Measurements from ENCODE around the gene FAM163B.
"Not testable (repeated sequence)": the region's sequence is repeated elsewhere in the genome, so short reads cannot be mapped to it uniquely, and the experiment has no call there.

FAM163B gene

DNA sequence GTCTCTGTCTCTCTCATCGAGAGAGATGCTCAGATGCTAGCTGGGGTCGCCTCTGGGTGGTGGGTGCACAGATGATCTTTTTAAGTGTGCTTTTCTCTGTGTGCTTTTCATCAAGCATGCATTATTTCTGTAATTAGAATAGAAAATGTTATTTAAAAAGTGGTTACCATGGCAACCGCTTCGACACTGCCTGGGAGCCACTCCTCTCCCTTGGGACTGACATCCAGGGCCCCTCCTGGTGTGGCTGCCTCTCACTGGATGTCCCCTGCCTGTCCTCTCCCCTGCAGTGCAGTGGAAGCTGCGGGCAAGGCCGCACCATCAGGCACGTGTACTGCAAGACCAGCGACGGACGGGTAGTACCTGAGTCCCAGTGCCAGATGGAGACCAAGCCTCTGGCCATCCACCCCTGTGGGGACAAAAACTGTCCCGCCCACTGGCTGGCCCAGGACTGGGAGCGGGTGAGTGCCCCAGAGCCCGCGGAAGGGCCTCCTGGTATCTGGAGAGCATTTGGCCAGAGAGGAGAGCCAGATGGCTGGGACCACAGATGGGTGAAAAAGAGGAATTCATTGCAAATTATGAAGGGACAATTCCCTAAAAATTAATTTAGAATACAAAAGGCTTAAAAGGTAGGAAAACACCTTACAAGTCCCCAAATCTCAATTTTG is 39.9 kb downstream of the FAM163B start:
- no peak for DNase-seq (ENCODE audit: low read depth in 2 of 2)

DNA sequence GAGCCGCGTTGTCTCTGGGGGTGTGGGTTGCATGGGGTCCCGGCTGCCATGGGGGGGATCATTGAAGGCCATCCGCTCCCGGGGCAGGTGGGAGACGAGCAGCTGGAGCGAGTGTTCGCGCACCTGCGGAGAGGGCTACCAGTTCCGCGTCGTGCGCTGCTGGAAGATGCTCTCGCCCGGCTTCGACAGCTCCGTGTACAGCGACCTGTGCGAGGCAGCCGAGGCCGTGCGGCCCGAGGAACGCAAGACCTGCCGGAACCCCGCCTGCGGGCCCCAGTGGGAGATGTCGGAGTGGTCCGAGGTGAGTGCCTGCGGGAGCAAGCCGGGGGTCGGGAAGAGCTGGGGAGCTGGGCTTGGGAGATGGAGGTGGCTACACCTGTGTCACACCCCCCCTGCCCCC is 41.0 kb downstream of the FAM163B start:
- DNase-seq (ENCODE audit: low read depth in 2 of 2) = no peak

DNA sequence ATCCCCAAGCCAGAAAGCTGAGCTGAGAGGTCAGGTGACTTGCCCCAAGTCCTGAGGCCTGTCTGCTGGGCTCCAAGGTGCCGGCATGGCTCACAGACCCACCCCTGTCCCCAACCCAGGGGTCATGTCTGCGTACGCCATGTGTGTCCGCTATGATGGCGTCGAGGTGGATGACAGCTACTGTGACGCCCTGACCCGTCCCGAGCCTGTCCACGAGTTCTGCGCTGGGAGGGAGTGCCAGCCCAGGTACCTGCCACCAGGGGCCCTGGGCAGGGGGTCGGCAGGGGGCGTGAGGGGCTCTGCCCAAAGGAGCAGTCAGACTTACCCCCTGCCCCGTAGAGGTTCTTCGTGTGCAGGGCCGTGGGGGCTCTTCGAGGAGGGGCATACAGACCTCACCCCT is 42.4 kb downstream of the FAM163B start:
- no peak for DNase-seq (ENCODE audit: low read depth in 2 of 2)

DNA sequence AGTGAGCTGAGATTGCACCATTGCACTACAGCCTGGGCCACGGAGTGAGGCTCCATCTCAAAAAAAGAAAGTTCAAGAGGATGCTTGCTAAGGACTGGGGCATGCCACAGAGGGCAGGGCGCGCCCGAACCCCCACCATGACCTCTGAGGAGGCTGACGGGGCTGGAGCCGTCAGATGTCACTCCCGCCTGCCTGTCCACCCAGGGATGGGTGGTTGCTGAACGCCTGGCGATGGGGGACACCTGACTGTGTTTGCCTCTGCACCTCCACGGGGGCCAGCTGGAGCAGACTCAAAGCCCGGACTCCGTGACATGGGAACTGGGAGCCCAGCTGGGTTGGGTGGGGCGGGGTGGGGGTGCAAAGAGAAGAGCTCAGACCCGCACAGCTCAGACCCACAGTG is 42.8 kb downstream of the FAM163B start:
- DNase-seq (ENCODE audit: low read depth in 2 of 2) = no peak

DNA sequence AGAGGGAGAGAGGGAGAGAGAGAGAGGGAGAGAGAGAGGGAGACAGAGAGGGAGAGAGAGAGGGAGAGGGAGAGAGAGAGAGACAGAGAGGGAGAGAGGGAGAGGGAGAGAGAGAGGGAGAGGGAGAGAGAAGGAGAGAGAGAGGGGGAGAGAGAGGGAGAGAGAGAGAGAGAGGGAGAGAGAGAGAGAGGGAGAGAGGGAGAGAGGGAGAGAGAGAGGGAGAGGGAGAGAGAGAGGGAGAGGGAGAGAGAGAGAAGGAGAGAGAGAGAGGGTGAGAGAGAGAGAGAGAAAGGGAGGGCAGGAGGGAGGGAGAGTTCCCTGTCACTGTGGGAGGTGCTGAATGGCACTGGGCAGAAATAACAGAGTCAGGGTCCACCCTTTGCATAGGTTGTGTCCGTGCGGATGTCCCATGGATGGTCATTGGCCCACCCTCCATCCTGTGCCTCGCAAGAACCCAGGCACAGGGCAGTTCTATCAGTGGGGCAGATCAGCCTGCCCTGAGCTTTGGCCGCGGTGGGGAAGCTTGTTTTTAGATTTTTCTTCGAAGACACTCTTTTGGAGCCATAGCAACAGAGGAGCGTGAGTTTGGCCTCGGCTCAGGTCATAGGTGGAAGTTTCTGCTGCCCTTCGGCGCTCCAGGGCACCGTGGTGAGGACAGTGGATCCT is 44.6 kb downstream of the FAM163B start:
- DNase-seq (ENCODE audit: low read depth in 2 of 2) = no peak

DNA sequence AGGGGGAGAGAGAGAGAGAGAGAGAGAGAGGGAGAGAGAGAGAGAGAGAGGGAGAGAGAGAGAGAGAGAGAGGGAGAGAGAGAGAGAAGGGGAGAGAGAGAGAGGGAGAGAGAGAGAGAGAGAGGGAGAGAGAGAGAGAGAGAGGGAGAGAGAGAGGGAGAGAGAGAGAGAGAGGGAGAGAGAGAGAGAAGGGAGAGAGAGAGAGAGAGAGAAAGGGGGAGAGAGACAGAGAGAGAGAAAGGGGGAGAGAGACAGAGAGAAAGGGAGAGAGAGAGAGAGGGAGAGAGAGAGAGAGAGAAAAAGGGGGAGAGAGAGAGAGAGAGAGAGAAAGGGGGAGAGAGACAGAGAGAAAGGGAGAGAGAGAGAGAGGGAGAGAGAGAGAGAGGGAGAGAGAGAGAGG is 45.4 kb downstream of the FAM163B start:
- not testable (repeated sequence) for DNase-seq (ENCODE audit: low read depth in 2 of 2)

DNA sequence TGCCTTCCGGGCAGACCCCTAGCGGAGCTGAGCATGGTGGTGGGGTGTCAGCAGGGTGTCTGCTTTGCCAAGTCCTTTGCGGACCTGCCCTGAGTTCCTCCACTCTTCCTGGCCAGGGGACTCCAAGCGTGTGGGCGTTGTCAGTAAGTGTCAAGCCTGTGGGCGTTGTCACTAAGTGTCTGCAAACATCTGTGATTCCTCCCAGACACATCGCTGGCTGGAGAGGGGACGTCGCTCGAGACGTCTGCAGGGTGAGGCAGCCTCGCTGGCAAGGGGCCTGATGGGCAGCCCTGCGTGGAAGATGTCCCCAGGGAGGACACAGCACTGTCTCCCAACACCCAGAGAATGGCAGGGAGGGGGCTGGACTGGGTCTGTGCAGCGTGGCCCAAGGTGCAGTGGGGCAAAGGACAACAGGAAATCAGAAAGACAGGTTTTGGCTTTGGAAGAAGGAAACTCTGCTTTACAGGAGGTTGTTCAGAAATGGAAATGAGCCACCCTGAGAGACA is 45.8 kb downstream of the FAM163B start:
- no peak for DNase-seq (ENCODE audit: low read depth in 2 of 2)

DNA sequence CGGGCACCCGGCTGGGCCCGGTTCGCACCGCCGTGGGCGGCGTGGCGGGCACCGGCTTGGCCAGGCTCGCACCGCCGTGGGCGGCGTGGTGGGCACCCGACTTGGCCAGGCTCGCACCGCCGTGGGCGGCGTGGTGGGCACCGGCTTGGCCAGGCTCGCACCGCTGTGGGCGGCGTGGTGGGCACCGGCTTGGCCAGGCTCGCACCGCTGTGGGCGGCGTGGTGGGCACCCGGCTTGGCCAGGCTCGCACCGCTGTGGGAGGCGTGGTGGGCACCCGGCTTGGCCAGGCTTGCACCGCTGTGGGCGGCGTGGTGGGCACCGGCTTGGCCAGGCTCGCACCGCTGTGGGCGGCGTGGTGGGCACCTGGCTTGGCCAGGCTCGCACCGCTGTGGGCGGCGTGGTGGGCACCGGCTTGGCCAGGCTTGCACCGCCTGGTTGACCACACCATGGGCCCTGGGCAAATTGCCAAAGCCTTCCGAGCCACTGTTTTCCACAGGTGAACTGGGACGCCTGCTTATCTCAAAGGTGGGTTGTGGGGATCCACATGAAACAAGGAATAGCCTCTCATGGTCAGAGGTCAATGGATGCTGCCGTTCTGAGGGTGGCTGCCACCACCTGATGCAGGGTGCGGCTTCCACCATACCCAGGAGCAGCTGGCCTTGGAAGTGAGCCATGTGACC is 46.4 kb downstream of the FAM163B start:
- DNase-seq (ENCODE audit: low read depth in 2 of 2) = no peak

DNA sequence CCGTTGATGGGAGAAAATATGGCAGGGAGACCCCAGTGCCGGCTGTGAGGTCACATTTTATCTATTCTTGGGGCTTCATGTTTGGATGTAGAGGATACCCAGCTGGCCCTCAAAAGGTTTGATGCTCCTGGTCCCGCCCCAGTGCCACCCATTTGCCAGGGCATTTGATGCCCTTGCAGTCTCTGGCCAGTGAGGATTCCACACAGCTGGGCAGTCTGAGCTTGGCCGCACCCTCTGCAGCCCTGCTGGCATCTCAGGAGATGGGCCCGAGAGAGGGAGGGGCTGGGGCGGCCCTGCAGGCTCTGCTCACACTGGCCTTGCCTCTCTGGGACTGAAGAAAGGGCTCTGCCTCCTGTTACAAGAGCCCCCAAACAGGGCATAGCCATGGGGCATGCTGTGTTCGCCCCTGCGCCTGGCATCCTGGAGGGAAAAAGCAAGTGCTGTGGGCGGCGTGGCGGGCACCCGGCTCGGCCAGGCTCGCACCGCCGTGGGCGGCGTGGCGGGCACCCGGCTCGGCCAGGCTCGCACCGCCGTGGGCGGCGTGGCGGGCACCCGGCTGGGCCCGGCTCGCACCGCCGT is 47.1 kb downstream of the FAM163B start:
- DNase-seq (ENCODE audit: low read depth in 2 of 2) = no peak

DNA sequence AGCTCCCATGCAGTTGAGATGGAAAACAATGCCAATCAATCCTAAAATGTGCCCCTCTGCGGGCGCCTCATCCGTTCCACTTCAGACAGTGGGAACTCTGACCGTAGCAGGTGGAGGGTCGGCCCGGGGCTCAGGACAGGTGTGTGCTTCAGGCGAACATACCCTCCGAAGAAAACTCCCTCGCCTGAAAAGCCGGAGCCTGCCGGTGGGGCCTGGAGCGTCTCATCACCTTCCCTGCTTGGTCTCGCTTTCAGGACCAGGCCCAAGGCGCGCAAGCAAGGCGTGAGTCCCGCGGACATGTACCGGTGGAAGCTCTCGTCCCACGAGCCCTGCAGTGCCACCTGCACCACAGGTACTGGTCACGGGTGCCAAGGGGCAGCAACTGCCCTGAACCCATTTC is 48.2 kb downstream of the FAM163B start:
- DNase-seq (ENCODE audit: low read depth in 2 of 2) = no peak

DNA sequence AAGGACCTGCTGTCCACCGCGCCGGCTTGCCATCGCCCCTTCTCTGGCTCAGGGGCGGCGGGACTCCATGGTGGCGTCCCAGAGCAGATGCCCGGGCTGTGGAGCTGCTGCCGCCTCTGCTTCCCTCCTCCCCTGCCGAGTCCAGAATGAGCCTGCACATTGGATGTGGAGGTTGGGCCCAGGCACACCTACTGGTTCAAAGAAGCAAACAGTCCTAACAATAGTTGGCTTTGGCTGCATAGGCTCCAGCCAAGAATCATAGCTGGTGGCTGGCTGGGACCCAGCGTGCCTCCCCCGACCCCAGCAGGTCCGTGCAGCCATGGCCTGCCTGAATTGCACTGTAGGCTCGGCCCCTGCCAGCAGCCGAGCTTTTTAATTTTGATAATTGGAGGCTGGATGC is 48.9 kb downstream of the FAM163B start:
- no peak for DNase-seq (ENCODE audit: low read depth in 2 of 2)

DNA sequence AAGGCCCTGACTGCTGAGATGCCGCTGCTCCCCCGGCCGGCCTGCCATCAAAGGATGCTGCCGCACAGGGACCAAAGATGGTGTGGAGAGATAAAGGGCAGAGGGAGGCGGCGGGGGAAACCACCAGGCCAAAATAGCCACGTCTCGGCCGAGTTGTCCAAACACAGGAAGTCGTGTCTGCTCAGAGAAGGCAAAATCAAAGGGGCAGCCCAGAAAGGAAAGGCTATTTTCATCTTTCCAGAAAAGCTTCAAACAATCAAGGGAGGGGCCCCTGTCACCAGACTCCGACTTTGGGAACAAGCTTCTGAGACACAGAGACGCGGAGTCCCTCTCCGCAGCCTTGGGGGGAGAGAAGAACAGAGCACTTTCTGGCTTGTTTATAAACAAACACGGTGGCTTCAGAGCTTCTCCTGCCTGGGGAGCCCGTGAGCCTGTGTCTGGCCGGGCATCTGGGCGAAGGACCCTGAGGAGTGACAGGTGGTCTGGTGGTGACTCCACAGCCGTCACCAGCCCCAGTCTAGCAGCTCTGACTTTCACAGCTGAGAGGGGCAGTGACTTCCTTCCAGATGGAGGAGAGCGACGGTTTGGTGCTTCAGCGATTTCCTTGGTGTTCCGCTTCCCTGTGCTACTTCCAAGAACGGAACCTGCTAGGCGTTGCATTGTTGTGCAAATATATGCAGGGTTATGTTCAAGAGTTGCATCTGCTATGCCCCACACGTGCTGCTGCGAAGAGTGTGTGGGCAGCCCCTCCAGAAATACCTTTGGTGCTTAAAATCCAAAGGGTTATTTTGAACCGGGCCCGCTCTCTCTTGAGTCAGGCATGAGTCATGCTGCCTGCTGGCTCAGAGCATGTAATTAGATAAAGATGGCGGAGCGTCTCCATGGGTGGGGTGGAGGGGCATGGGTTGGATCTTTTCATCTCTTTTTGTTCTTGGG is 50.7 kb downstream of the FAM163B start:
- peak; percentile 12 to 23 for DNase-seq (ENCODE audit: low read depth in 2 of 2)

DNA sequence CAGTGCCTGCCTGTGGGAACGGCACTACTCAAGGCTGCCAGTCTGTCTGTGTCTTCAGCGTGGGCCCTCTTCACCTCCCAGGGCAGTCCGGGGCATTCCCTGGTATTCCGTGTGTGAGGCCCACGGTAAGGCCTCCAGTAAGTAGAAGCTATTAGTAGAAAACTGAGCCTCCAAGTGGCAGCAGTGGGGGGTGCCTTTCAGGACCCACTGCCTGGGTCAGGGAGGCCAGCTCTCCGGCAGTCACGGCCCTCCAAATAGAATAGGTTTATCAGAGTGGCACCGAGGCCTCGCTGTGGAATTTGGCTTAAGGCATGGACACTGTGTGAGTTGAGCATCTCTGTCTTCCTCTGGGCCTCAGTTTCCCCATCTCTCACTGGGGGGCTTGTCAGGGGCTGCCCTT is 51.6 kb downstream of the FAM163B start:
- no peak for DNase-seq (ENCODE audit: low read depth in 2 of 2)

DNA sequence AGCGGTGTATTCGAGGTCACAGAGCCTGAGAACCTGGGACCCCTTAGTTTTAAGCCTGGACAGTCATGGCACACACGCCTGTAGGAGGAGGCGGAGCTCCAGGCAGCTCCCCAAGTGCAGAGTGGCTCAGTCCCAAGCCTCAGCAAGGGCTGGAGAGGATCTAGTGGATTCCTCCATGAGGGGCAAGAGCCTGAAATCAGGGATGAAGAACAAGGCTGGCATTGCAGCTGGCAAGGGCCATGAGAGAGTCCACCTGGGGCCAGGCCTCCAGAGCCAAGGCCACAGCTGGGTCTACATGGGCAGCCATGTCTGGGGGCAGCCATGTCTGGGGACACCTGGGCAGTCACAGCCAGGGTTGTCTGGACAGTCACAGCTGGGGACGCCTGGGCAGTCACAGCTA is 52.8 kb downstream of the FAM163B start:
- no peak for DNase-seq (ENCODE audit: low read depth in 2 of 2)

DNA sequence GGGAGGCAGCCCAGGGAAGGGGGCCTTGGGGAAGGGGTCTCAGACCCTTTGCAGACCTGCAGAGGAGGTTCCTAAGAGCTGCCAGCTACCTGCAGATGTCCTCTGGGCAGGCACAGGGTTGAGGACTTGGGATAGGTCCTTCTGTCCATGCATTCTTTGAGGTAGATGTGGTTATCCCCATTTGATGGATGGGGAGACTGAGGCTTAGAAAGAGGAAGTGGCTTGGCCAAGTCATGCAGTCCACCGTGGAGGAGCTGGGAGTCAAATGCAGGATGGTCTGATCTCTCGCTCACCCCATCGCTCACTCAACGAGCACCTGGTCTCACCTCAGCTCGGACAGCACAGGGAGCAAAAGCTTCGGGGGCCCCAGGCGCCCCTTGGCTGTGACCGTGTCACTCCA is 54.5 kb downstream of the FAM163B start:
- no peak for DNase-seq (ENCODE audit: low read depth in 2 of 2)

DNA sequence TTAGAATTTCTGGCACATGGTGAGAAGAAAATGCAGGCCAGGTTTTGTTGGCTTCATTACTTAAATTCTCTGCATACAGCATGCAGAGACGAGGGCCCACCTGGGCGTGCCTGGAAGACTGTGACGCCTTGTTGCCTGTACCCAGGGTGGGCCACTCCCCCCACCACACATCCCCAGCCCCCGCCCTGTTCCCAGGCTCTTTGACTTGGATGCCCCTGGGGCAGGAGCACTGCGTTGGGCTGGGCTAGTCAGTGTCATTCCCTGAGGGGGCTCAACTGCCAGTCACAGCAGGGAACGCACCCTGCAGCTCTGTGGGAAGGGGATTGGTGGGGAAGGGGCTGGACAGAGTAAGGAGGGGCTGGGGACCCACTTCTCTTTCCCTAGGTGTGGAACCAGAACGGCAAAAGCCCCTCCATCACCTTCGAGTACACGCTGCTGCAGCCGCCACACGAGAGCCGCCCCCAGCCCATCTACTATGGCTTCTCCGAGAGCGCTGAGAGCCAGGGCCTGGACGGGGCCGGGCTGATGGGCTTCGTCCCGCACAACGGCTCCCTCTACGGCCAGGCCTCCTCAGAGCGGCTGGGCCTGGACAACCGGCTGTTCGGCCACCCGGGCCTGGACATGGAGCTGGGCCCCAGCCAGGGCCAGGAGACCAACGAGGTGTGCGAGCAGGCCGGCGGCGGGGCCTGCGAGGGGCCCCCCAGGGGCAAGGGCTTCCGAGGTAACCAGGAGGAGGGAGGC is 55.0 kb downstream of the FAM163B start:
- DNase-seq (ENCODE audit: low read depth in 2 of 2) = no peak

DNA sequence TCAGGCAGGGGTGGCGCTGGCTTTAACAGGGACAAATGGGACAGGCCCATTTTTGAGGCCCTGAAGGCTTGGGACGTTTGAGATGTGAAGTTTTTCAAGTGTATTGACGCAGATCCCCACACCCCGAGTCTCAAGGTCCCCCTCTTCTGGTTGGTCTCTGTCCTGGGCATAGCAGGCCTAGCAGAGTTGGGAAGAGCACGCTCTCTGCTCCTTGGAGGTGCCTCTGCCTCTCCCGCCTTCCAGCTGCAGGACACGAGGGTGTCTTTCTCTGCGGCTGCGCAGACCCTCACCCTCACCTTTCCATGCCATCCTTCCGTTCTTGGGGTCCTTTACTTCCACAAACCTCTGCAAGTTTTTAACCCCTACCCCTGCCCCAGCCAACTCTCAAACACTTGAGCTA is 56.1 kb downstream of the FAM163B start:
- DNase-seq (ENCODE audit: low read depth in 2 of 2) = no peak

DNA sequence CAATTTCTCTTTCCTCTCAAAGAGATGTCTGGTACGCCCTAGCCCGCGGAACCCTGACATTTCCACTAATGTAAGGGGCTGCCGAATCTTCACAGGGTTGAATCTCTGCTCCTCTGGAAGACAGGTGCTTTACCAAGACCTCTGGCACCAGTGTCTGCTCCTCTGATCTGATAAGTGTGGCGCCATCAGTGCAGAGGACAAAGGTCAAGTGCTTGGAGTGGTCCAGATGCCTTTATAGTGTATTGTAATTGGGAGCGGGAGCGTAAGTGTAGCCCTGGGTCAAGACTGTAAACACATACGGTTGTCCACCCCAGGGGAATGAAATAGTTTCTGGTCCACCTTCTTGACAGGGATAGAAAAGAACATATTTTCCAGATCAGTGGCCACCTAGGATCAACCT is 57.0 kb downstream of the FAM163B start:
- no peak for DNase-seq (ENCODE audit: low read depth in 2 of 2)

DNA sequence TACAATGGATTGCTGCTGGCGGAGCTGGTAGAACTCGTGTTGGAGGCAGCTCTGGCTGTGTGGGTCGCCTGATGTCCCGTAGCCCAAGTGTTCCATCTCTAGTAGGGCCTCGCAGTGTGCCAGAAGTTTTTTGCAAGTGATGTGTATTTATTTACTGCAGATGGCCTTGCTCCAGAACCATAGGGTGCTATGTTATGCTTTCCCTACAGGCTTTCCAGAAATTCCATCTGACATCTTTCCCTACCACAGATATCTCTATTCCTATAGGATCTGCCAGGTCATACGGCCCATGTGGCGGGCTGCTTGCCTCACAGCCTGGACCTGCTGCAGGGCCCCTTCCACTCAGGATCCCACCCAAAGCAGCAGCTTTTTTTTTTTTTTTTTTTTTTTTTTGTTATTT is 57.7 kb downstream of the FAM163B start:
- no peak for DNase-seq (ENCODE audit: low read depth in 2 of 2)

DNA sequence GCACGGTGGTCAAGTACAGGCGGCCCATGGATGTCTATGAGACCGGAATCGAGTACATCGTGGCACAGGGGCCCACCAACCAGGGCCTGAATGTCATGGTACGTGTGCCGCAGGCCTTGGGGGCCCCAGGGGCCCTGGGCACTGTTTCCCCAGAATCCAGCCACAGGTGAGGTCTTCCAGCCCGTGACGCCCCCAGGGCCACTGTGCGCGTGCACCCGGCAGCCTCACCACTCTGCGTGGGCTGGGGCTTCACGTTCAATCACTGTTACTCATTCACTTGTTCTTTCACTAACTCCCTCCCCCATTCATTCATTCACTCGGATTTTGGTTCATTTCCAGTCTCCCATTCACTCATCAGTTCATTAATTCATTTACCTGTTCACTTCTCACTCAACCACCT is 62.1 kb downstream of the FAM163B start:
- no peak for DNase-seq (ENCODE audit: low read depth in 2 of 2)

DNA sequence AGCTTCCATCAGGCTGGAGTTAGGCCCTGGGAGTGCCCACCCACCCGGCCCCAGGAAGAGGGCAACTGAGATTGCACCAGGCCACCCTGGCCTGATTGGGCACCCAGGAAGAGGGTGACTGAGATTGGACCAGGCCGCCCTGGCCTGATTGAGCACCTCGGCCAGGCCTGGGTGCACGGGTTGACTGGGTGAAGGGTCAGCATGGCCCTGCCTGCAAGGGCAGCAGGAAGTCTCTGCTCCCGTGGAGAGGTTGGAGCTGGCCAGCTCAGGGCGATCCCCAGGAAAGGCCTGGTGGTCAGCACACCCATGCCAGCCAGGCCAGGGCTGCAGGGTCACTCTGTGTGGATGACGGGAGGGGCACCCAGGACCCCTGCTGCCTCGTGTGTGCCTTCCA is 62.9 kb downstream of the FAM163B start:
- DNase-seq (ENCODE audit: low read depth in 2 of 2) = no peak

Data from stimulated activated CD4-positive, alpha-beta T cell treated with anti-CD3 and anti-CD28 coated beads, Interleukin-15, amount 100 ng/mL, for 48 hours (primary cell).